Neural progenitor cell (in vitro differentiated cells): ENCODE measurements around the gene IFNAR1. TPM values are rescaled to one million over a fixed set of nuclear protein-coding genes. Genes with fewer than 3 reads are reported as not detected.
"Not testable (repeated sequence)": the region's sequence is repeated elsewhere in the genome, so short reads cannot be mapped to it uniquely, and the experiment has no call there.

Source experiments
- DNase-seq: peaks from one replicate; pipeline ENCODE4 v3.0.0-alpha.2; 2016; ENCODE audit warnings: low spot score
- H2AFZ ChIP-seq: fragments of 200-600 bp; sonication (generic); replicated peaks from 2 replicates; pipeline ENCODE4 v1.6.1; 2016; ENCODE audit warnings: antibody characterized with exemption
- H3F3A ChIP-seq: fragments of 200-600 bp; sonication (generic); 2 replicates; pipeline ENCODE4 v1.6.1; 2016; ENCODE audit warnings: antibody characterized with exemption, low read depth
- H3K27ac ChIP-seq: fragments of 200-600 bp; sonication (generic); 2 replicates; pipeline ENCODE4 v1.5.1; 2016; ENCODE audit warnings: mild to moderate bottlenecking
- H3K27me3 ChIP-seq: fragments of 200-600 bp; sonication (generic); 2 replicates; pipeline ENCODE4 v1.6.1; 2016; ENCODE audit warnings: mild to moderate bottlenecking, moderate library complexity
- H3K36me3 ChIP-seq: fragments of 200-600 bp; sonication (generic); 2 replicates; pipeline ENCODE4 v1.5.1; 2016
- H3K4me1 ChIP-seq: fragments of 200-600 bp; sonication (generic); 2 replicates; pipeline ENCODE4 v1.6.1; 2016; ENCODE audit warnings: mixed run types
- H3K4me2 ChIP-seq: fragments of 200-600 bp; sonication (generic); 2 replicates; pipeline ENCODE4 v1.6.1; 2016
- H3K4me3 ChIP-seq: fragments of 200-600 bp; sonication (generic); 2 replicates; pipeline ENCODE4 v1.5.1; 2016
- H3K79me2 ChIP-seq: fragments of 200-600 bp; sonication (generic); 2 replicates; pipeline ENCODE4 v1.6.1; 2016; ENCODE audit warnings: low read depth
- H3K9ac ChIP-seq: fragments of 200-600 bp; sonication (generic); 2 replicates; pipeline ENCODE4 v1.6.1; 2016
- H3K9me3 ChIP-seq: fragments of 200-600 bp; sonication (generic); 2 replicates; pipeline ENCODE4 v1.5.1; 2016; ENCODE audit warnings: low read depth
- H4K20me1 ChIP-seq: fragments of 200-600 bp; sonication (generic); 2 replicates; pipeline ENCODE4 v1.6.1; 2016; ENCODE audit warnings: low read depth
- H3K27ac Mint-ChIP-seq: 3 replicates; pipeline ENCODE4 v1.8.0; 2021; ENCODE audit warnings: mixed read lengths
- H3K27me3 Mint-ChIP-seq: 2 replicates; pipeline ENCODE4 v1.8.0; 2022; ENCODE audit warnings: low read depth, mild to moderate bottlenecking, inconsistent platforms, moderate library complexity, mixed read lengths; ENCODE audit not compliant: insufficient read depth
- H3K36me3 Mint-ChIP-seq: 3 replicates; pipeline ENCODE4 v1.8.0; 2021; ENCODE audit warnings: mixed read lengths
- H3K4me1 Mint-ChIP-seq: 3 replicates; pipeline ENCODE4 v1.8.0; 2021; ENCODE audit warnings: mixed read lengths
- H3K4me3 Mint-ChIP-seq: 3 replicates; pipeline ENCODE4 v1.8.0; 2021; ENCODE audit warnings: mild to moderate bottlenecking, moderate library complexity, mixed read lengths
- H3K9me3 Mint-ChIP-seq: 3 replicates; pipeline ENCODE4 v1.8.0; 2020; ENCODE audit warnings: mixed read lengths
- EZH2 ChIP-seq: fragments of 200-600 bp; sonication (generic); IDR thresholded peaks from 2 replicates; pipeline ENCODE4 v1.6.1; 2017; ENCODE audit warnings: antibody characterized with exemption, mild to moderate bottlenecking, moderate library complexity
- EZH2phosphoT487 ChIP-seq: fragments of 200-600 bp; sonication (generic); IDR thresholded peaks from 2 replicates; pipeline ENCODE4 v1.6.1; 2017; ENCODE audit warnings: antibody characterized with exemption
- total RNA-seq: library from RNA; depleted of rRNA; stranded (reverse); fragments of >200 nt; gene quantifications from 2 replicates; pipeline ENCODE4 v1.2.3, GENCODE V29; 2015; ENCODE audit warnings: low replicate concordance
- TF ChIP-seq, protein P1 (sequence below): fragments of 200-600 bp; sonication (generic); IDR thresholded peaks from 2 replicates; pipeline ENCODE4 v1.5.1; 2017; ENCODE audit warnings: antibody characterized with exemption, mild to moderate bottlenecking

The IFNAR1 gene
- total RNA-seq, 1 donor from 2014 or later: 9.5 TPM

DNA sequence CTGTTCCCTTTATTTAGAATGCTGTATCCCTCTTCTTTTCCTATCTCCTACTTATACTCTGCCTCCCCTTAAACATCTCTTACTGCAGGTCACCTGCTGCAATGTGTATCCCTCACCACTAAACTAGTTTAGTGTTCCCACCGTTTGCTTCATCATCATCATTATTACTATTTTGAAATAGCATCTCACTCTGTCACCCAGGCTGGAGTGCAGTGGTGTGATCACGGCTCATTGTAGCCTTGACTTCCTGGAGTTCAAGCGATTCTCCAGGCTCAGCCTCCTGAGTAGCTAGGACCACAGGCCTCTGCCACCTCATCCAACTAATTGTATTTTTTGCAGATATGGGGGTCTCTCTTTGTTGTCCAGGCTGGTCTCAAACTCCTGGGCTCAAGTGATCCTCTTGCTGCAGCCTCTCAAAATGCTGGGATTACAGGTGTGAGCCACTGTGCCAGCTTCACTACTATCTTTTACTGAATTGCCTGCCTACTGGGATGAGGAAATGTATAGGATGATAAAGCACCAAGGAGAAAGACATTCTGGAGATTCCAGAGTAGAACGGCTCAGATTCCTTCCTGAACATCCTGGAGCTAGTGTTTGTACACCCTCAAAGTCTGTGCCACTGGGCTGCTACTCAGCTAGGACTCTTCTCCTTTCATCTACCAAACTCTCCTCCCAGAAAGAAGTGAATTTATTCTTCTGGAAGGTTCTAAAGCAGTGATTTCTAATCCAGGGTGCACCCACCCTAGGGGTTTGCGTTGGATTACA is 8.6 kb upstream of the IFNAR1 start:
- Histone ChIP-seq H3K27me3 (no peaks in the 10 kb centered on the region), H3K9ac (no peak overlapping the region), H3K27ac (no peak overlapping the region), H3K9me3 (peaks cover 8% of the 10 kb centered on the region), H4K20me1 (no peaks in the 10 kb centered on the region), H3K4me1 (peaks cover 14% of the 10 kb centered on the region), H2AFZ (no peak overlapping the region), H3K36me3 (no peaks in the 10 kb centered on the region), H3K79me2 (no peaks in the 10 kb centered on the region), H3K4me3 (no peak overlapping the region), H3K4me2 (no peak overlapping the region), H3F3A (peaks cover 23% of the 10 kb centered on the region)
- DNase-seq: no peak
- Mint-ChIP-seq H3K9me3 (peaks cover 12% of the 10 kb centered on the region), H3K27ac (no peak overlapping the region), H3K27me3 (peaks cover 19% of the 10 kb centered on the region), H3K4me1 (no peaks in the 10 kb centered on the region), H3K4me3 (peak overlapping the region; percentile 2), H3K36me3 (peaks cover 2% of the 10 kb centered on the region)
- TF ChIP-seq, protein P1, sequence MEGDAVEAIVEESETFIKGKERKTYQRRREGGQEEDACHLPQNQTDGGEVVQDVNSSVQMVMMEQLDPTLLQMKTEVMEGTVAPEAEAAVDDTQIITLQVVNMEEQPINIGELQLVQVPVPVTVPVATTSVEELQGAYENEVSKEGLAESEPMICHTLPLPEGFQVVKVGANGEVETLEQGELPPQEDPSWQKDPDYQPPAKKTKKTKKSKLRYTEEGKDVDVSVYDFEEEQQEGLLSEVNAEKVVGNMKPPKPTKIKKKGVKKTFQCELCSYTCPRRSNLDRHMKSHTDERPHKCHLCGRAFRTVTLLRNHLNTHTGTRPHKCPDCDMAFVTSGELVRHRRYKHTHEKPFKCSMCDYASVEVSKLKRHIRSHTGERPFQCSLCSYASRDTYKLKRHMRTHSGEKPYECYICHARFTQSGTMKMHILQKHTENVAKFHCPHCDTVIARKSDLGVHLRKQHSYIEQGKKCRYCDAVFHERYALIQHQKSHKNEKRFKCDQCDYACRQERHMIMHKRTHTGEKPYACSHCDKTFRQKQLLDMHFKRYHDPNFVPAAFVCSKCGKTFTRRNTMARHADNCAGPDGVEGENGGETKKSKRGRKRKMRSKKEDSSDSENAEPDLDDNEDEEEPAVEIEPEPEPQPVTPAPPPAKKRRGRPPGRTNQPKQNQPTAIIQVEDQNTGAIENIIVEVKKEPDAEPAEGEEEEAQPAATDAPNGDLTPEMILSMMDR: no peak
- TF ChIP-seq EZH2phosphoT487 (no peak), EZH2 (no peak)

GRCh38 chr21:33317145-33317544 is 7.6 kb upstream of the IFNAR1 start:
- DNase-seq: no peak
- TF ChIP-seq, protein P1: no peak
- no peak overlapping the region for H3K4me3 ChIP-seq
- Mint-ChIP-seq H3K9me3 (peaks cover 10% of the 10 kb centered on the region), H3K27me3 (peaks cover 19% of the 10 kb centered on the region), H3K27ac (no peak overlapping the region), H3K4me3 (no peak overlapping the region), H3K4me1 (no peaks in the 10 kb centered on the region), H3K36me3 (peaks cover 2% of the 10 kb centered on the region)
- peaks cover 8% of the 10 kb centered on the region for H3K9me3 ChIP-seq
- H2AFZ ChIP-seq: no peak overlapping the region
- H3K4me2 ChIP-seq: no peak overlapping the region
- H3K27me3 ChIP-seq: no peaks in the 10 kb centered on the region
- peaks cover 28% of the 10 kb centered on the region for H3F3A ChIP-seq
- no peaks in the 10 kb centered on the region for H3K36me3 ChIP-seq
- H3K27ac ChIP-seq: no peak overlapping the region
- no peak overlapping the region for H3K9ac ChIP-seq
- no peaks in the 10 kb centered on the region for H3K79me2 ChIP-seq
- H4K20me1 ChIP-seq: no peaks in the 10 kb centered on the region
- peaks cover 6% of the 10 kb centered on the region for H3K4me1 ChIP-seq

DNA sequence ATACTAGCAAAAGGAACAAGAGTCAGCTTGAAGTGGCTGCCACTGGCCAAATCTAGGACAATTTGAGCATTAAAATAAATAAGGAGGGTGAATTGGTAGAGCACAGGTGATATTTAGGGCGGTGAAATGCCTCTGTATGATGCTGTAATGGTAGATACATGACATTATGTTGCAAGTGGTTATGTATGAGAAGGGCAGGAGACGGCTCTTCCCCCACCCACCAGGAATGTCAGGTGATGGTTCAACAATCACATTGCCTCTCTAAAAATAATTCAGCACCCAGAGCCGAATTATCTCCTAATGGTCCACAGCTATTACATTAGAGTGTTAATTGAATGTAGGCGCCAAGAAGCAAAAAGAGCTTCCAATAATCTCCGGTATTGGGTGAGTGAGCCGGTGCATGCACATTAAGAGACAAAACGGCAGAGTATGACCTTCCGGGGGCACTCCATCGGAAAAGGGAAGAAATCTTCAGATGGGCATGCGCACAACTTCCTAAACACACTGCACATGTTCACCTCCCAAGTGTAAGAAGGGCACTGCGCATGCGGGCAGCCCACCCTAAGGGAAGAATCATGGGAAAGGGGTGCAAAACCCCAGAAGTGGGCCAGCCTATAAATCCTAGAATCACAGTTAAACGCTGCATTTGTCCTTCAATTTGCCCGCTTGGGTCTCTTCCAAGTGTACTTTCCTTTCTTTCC is 6.8 kb upstream of the IFNAR1 start:
- peaks cover 8% of the 10 kb centered on the region for H3K9me3 ChIP-seq
- Mint-ChIP-seq H3K27ac (no peak overlapping the region), H3K9me3 (peaks cover 7% of the 10 kb centered on the region), H3K36me3 (peaks cover 2% of the 10 kb centered on the region), H3K4me1 (no peaks in the 10 kb centered on the region), H3K27me3 (peaks cover 19% of the 10 kb centered on the region), H3K4me3 (no peak overlapping the region)
- H3K27me3 ChIP-seq: no peaks in the 10 kb centered on the region
- H4K20me1 ChIP-seq: no peaks in the 10 kb centered on the region
- no peak overlapping the region for H3K4me3 ChIP-seq
- no peak for TF ChIP-seq EZH2phosphoT487
- TF ChIP-seq, protein P1: no peak
- TF ChIP-seq EZH2: no peak
- H3K27ac ChIP-seq: no peak overlapping the region
- H3K4me2 ChIP-seq: no peak overlapping the region
- H3K9ac ChIP-seq: no peak overlapping the region
- H2AFZ ChIP-seq: no peak overlapping the region
- H3F3A ChIP-seq: peaks cover 21% of the 10 kb centered on the region
- no peaks in the 10 kb centered on the region for H3K36me3 ChIP-seq
- no peak for DNase-seq
- no peaks in the 10 kb centered on the region for H3K4me1 ChIP-seq
- H3K79me2 ChIP-seq: no peaks in the 10 kb centered on the region

DNA sequence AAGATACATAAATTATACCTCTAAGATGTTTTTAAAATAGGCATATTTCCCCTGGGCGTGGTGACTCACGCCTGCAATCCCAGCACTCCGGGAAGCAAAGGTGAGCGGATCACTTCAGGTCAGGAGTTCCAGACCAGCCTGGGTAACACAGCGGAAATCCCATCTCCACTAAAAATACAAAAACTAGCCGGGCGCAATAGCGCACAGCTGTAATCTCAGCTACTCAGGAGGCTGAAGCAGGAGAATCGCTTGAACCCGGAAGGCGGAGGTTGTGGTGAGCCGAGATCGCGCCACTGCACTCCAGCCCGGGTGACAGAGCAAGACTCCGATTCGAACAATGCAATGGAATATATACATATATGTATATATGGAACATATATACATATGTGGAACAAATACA is 3.8 kb upstream of the IFNAR1 start:
- not testable (repeated sequence) for H3K27ac Mint-ChIP-seq, DNase-seq

GRCh38 chr21:33323610-33324009 is 1.2 kb upstream of the IFNAR1 start:
- not testable (repeated sequence) for H3K4me1 ChIP-seq, H3K4me1 Mint-ChIP-seq, H3K27ac ChIP-seq, H4K20me1 ChIP-seq, H3K4me3 Mint-ChIP-seq, H3K9ac ChIP-seq, H3K27ac Mint-ChIP-seq, H3K27me3 Mint-ChIP-seq, DNase-seq, H3K36me3 ChIP-seq, H2AFZ ChIP-seq, H3K9me3 Mint-ChIP-seq, H3K27me3 ChIP-seq, H3K9me3 ChIP-seq
- Histone ChIP-seq H3K79me2 (peaks cover 37% of the 10 kb centered on the region), H3K4me3 (peak overlapping the region; percentile 63), H3K4me2 (peak overlapping the region; percentile 89), H3F3A (peaks cover 25% of the 10 kb centered on the region)
- H3K36me3 Mint-ChIP-seq: peaks cover 12% of the 10 kb centered on the region

More for the DNA sequence above, 3.8 kb upstream of the IFNAR1 start:
- H2AFZ ChIP-seq, H3K4me3 ChIP-seq, H3K9me3 Mint-ChIP-seq, H3K27me3 Mint-ChIP-seq, H3K4me1 Mint-ChIP-seq, H4K20me1 ChIP-seq, H3K9ac ChIP-seq, H3K36me3 Mint-ChIP-seq, H3K4me1 ChIP-seq, H3K36me3 ChIP-seq, H3K27ac ChIP-seq, H3K4me2 ChIP-seq, H3K4me3 Mint-ChIP-seq, H3K27me3 ChIP-seq, H3K9me3 ChIP-seq: not testable (repeated sequence)
- Histone ChIP-seq H3K79me2 (peaks cover 11% of the 10 kb centered on the region), H3F3A (peaks cover 25% of the 10 kb centered on the region)
